Measurements from ENCODE around the gene PPP1R12A. TPM values are rescaled to one million over a fixed set of nuclear protein-coding genes. Genes with fewer than 3 reads are reported as not detected.

PPP1R12A gene
- polyA plus RNA-seq, 2 of the 4 experiments (the other 2 are of a cell fraction): 28.0 to 74.8 TPM

GRCh38 chr12:79732638-79733037, 202.3 kb downstream of the PPP1R12A start:
- POLR2A ChIA-PET: no interaction called here

GRCh38 chr12:79725987-79726386, 208.9 kb downstream of the PPP1R12A start:
- peaks cover 10% of the 10 kb centered on the region; the same call in 2 of the 3 replicates for H3K4me1 ChIP-seq
- ATAC-seq: no peak
- 0 out of 3 replicates have a peak, but pooled peaks cover 2% of the 10 kb centered on the region for H3K9me3 ChIP-seq
- no peak for FAIRE-seq
- ChIA-PET POLR2A (no interaction called here), CTCF (interaction anchor here (1.2 to 1.5 kb wide), 2 partner anchors 12 to 306 kb away, joined by 3 to 4 read pairs; no protein-coding TSS in a partner anchor)
- H3K4me3 ChIP-seq: no peak overlapping the region
- WGBS (ENCODE audit: missing lambda C conversion rate): 26% methylated on average over 1 of the region's 1 CpG
- no peak for DNase-seq (ENCODE audit: low read depth in 1 of 2, low spot score in 1 of 2)
- H3K4me2 ChIP-seq: peak overlapping the region; percentile 24; the same call in 2 of the 3 replicates
- H3K27ac ChIP-seq: no peak overlapping the region
- TF ChIP-seq JUNB (IDR thresholded peaks at IDR 0.05): peak; percentile 17; the same call in 1 of the 2 replicates
- no peak for TF ChIP-seq POLR2AphosphoS2 (conservative IDR thresholded peaks at IDR 0.05; ENCODE audit: low read length)

More at GRCh38 chr12:79732638-79733037, 202.3 kb downstream of the PPP1R12A start:
- Histone ChIP-seq H3K9me3 (0 out of 3 replicates have a peak, but pooled peaks cover 2% of the 10 kb centered on the region), H3K4me2 (no peak overlapping the region), H3K4me3 (no peak overlapping the region), H3K4me1 (no peaks in the 10 kb centered on the region; the same call in 2 of the 3 replicates), H3K27ac (no peak overlapping the region)
- ATAC-seq (no peak), FAIRE-seq (peak; percentile 23), DNase-seq (ENCODE audit: low read depth in 1 of 2, low spot score in 1 of 2) (no peak)
- CTCF ChIA-PET: interaction anchor here (0.6 to 1.0 kb wide), 3 partner anchors 180 to 313 kb away, joined by 3 to 4 read pairs (median 4); no protein-coding TSS in a partner anchor
- TF ChIP-seq HDAC2 (IDR thresholded peaks at IDR 0.05) (no peak), KDM1A (IDR thresholded peaks at IDR 0.05; ENCODE audit: low read depth) (no peak), FOSB (CRISPR knock-in tag; IDR thresholded peaks at IDR 0.05) (no peak), POLR2A (IDR thresholded peaks at IDR 0.05; ENCODE audit: low read length) (no peak), USF2 (IDR thresholded peaks at IDR 0.05) (no peak), REST (IDR thresholded peaks at IDR 0.05) (no peak), MAFK (IDR thresholded peaks at IDR 0.05; ENCODE audit: partially characterized antibody) (no peak), EHMT2 (IDR thresholded peaks at IDR 0.05; ENCODE audit: low read depth) (no peak), HOXB13 (CRISPR knock-in tag; IDR thresholded peaks at IDR 0.05; ENCODE audit: low read depth) (no peak), HES2 (IDR thresholded peaks at IDR 0.05) (no peak)

Small RNAs within 50 kb of the gene (small RNA-seq; reads per million reads assigned to genes)
- gene RNA5SP363: 0 reads per million in 6 experiments

Other genes with a start within 250 kb of the PPP1R12A start
- gene PAWR, start 244.1 kb downstream of the PPP1R12A start, polyA plus RNA-seq (2011; rRNA removed): 34.0 and 55.2 TPM in 2 replicates
- gene PAWR, start 244.1 kb downstream of the PPP1R12A start, polyA plus RNA-seq (2017; fragmentation: RNase III; extraction: RNeasy Plus Mini Kit Qiagen cat#74134 plus additional on column Dnase treatment): 40.8 to 44.9 TPM (median 44.4 TPM) in 3 replicates
- 0.04 TPM in 2 replicates for gene OTOGL, start 164.4 kb upstream of the PPP1R12A start, polyA plus RNA-seq (2011; rRNA removed)
- gene OTOGL, start 164.4 kb upstream of the PPP1R12A start, polyA plus RNA-seq (2017; fragmentation: RNase III; extraction: RNeasy Plus Mini Kit Qiagen cat#74134 plus additional on column Dnase treatment): not detected in 3 replicates